DOHH2 (cell line): ENCODE data around the gene MTHFD2L.

Experiments used
- H3F3A ChIP-seq: fragments of 200-600 bp; sonication (generic), shearing (Covaris generic); 2 replicates; pipeline ENCODE4 v1.6.0; 2016; ENCODE audit warnings: antibody characterized with exemption, mild to moderate bottlenecking; ENCODE audit not compliant: control insufficient read depth, insufficient read depth
- H3K27ac ChIP-seq: fragments of 200-600 bp; sonication (generic); 2 replicates; pipeline ENCODE4 v1.5.1; 2014; ENCODE audit warnings: low read depth, mild to moderate bottlenecking, low read length, moderate library complexity
- H3K27me3 ChIP-seq: fragments of 200-600 bp; sonication (generic); 2 replicates; pipeline ENCODE4 v1.6.1; 2014; ENCODE audit warnings: mild to moderate bottlenecking, low read length, mixed read lengths; ENCODE audit not compliant: control insufficient read depth
- H3K36me3 ChIP-seq: fragments of 200-600 bp; sonication (generic); 2 replicates; pipeline ENCODE4 v1.6.1; 2014; ENCODE audit warnings: mild to moderate bottlenecking, low read length, moderate library complexity, mixed read lengths; ENCODE audit not compliant: control insufficient read depth
- H3K4me1 ChIP-seq: fragments of 200-600 bp; sonication (generic); 2 replicates; pipeline ENCODE4 v1.6.1; 2014; ENCODE audit warnings: mild to moderate bottlenecking, low read length, mixed read lengths; ENCODE audit not compliant: control insufficient read depth
- H3K4me2 ChIP-seq: fragments of 200-600 bp; sonication (generic); 2 replicates; pipeline ENCODE4 v1.6.0; 2014; ENCODE audit warnings: mild to moderate bottlenecking, low read length, moderate library complexity
- H3K4me3 ChIP-seq: fragments of 200-600 bp; sonication (generic); 2 replicates; pipeline ENCODE4 v1.5.1; 2014; ENCODE audit warnings: mild to moderate bottlenecking, low read length, mixed read lengths
- H3K79me2 ChIP-seq: fragments of 200-600 bp; sonication (generic); 2 replicates; pipeline ENCODE4 v1.6.1; 2014; ENCODE audit warnings: mild to moderate bottlenecking, low read length, mixed read lengths; ENCODE audit not compliant: control insufficient read depth
- H3K9me2 ChIP-seq: fragments of 200-600 bp; sonication (generic); replicated peaks from 2 replicates; pipeline ENCODE4 v1.6.1; 2014; ENCODE audit warnings: mild to moderate bottlenecking, low read length, mixed read lengths; ENCODE audit not compliant: control insufficient read depth
- H3K9me3 ChIP-seq: fragments of 200-600 bp; sonication (generic); 2 replicates; pipeline ENCODE4 v1.6.1; 2014; ENCODE audit warnings: antibody characterized with exemption, low read length, mixed read lengths; ENCODE audit not compliant: control insufficient read depth, insufficient read depth
- H4K20me1 ChIP-seq: fragments of 200-600 bp; sonication (generic); 2 replicates; pipeline ENCODE4 v1.6.0; 2014; ENCODE audit warnings: low read depth, mild to moderate bottlenecking, antibody characterized with exemption, low read length, moderate library complexity; ENCODE audit not compliant: control insufficient read depth, insufficient read depth
- CTCF ChIP-seq: fragments of 200-600 bp; sonication (generic); IDR thresholded peaks from one replicate; pipeline ENCODE4 v1.5.1; 2014; ENCODE audit warnings: antibody characterized with exemption, mild to moderate bottlenecking, low read depth, low read length; ENCODE audit not compliant: poor library complexity, severe bottlenecking
- EZH2phosphoT487 ChIP-seq: fragments of 200-600 bp; sonication (generic); IDR thresholded peaks from 2 replicates; pipeline ENCODE4 v1.6.1; 2017; ENCODE audit warnings: borderline replicate concordance, mild to moderate bottlenecking, antibody characterized with exemption, low read length, moderate library complexity, mixed read lengths

MTHFD2L gene

GRCh38 chr4:74109870-74110605, 47.9 kb upstream of the MTHFD2L start:
- Histone ChIP-seq H3K9me3 (no peaks in the 10 kb centered on the region), H3K27me3 (no peaks in the 10 kb centered on the region), H3K27ac (no peak overlapping the region), H3K9me2 (no peaks in the 10 kb centered on the region), H3F3A (no peaks in the 10 kb centered on the region), H3K79me2 (no peaks in the 10 kb centered on the region), H3K36me3 (no peaks in the 10 kb centered on the region), H3K4me2 (no peak overlapping the region), H3K4me3 (no peak overlapping the region), H4K20me1 (no peaks in the 10 kb centered on the region), H3K4me1 (no peaks in the 10 kb centered on the region)
- TF ChIP-seq EZH2phosphoT487 (no peak), CTCF (no peak)

- H3K4me2 ChIP-seq = no peak overlapping the region
- H3K27me3 ChIP-seq = no peaks in the 10 kb centered on the region
- no peaks in the 10 kb centered on the region for H3K79me2 ChIP-seq
- H3K27ac ChIP-seq = no peak overlapping the region
- no peak overlapping the region for H3K4me3 ChIP-seq
- H3K36me3 ChIP-seq = no peaks in the 10 kb centered on the region
- no peak for TF ChIP-seq CTCF
- TF ChIP-seq EZH2phosphoT487 = no peak
- no peaks in the 10 kb centered on the region for H3K9me3 ChIP-seq
- H3F3A ChIP-seq = no peaks in the 10 kb centered on the region
- no peaks in the 10 kb centered on the region for H3K9me2 ChIP-seq
- H4K20me1 ChIP-seq = no peaks in the 10 kb centered on the region
- no peaks in the 10 kb centered on the region for H3K4me1 ChIP-seq
These were observed 47.2 kb upstream of the MTHFD2L start for GRCh38 chr4:74110670-74111069.

- H3K4me2 ChIP-seq = no peak overlapping the region
- H3K79me2 ChIP-seq = no peaks in the 10 kb centered on the region
- H3K4me3 ChIP-seq = no peak overlapping the region
- H4K20me1 ChIP-seq = no peaks in the 10 kb centered on the region
- TF ChIP-seq EZH2phosphoT487 = no peak
- no peak for TF ChIP-seq CTCF
- H3F3A ChIP-seq = no peaks in the 10 kb centered on the region
- no peaks in the 10 kb centered on the region for H3K9me2 ChIP-seq
- H3K4me1 ChIP-seq = no peaks in the 10 kb centered on the region
- no peak overlapping the region for H3K27ac ChIP-seq
- no peaks in the 10 kb centered on the region for H3K9me3 ChIP-seq
- no peaks in the 10 kb centered on the region for H3K36me3 ChIP-seq
- H3K27me3 ChIP-seq = no peaks in the 10 kb centered on the region
These were observed 46.5 kb upstream of the MTHFD2L start for GRCh38 chr4:74111306-74111975.
